ENCODE data around the gene ZNF212.

Gene ZNF212

DNA sequence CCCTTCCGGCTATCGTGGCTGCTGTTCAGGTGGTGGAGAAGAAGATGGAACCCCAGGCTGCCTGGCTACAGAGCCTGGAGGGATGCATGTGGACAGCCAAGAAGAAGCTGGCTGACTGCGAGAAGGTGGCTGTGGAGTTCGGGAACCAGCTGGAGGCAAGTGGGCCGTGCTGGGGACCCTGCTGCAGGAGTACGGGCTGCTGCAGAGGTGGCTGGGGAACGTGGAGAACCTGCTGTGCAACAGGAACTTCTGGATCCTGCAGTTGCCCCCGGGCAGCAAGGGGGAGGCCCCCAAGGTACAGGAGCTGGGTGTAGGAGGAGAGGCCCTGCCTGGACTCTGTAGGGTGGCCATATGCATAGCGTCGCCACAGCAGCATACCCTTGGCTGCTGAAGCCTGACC lies 48.2 kb downstream of the ZNF212 start:
- no peak for TF ChIP-seq CTCF (IDR thresholded peaks at IDR 0.05)

- TF ChIP-seq CTCF (IDR thresholded peaks at IDR 0.05): no peak
Observed at GRCh38 chr7:149289262-149289661, 49.8 kb downstream of the ZNF212 start.

DNA sequence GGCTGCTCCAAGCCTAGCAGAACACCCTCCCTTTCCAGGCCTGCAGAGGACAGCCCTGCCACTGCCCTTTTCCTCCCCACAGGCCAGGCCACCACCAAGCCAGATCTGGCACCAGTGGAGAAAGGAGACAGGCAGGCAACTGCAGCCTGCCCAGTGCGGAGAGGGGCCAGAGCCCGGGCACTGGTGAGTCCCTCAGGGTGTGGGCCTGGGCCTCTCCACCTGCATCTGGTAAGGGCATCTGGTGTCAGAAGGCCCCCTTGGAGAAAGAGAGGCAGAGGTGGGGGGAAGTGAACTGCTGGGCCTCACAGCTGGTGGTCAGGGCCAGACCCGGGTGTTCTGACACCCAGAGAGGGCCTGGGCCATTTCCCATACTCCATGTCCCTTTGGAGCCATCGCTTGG lies 50.4 kb downstream of the ZNF212 start:
- no peak for TF ChIP-seq CTCF (IDR thresholded peaks at IDR 0.05)

DNA sequence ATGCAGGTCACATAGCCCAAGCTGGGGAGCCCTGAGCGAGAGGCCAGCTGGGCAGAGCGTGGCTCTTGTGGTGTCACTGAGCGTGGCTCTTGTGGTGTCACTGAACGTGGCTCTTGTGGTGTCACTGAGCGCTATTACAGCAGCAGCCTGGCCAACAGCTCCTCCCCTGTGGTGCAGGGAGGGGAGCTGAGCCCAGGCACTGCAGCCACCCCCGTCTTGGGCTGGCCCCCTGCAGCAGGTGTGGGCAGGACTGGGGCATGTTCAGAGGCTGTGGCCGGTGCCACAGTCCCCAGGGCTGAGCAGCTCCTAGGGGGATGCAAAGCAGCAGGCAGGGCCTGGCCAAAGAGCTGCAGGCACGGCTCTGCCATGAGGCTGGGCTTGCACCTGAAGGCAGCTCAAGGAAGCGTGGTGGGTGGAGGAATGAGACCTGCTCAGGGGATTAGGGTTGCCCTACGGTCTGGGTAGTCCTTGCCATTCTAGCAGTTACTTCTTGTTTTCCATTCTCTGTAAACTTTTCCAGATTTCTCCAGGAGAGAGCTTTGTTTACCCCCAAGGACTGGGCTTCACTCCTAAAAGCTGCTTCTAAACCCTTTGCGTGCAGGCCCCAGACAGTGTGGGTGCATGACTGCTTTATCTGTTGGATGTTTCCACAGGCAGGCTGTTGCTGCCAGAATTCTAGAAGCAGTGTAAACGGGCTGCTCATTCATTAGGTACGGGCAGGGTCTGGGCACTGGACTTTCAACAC lies 51.8 kb downstream of the ZNF212 start:
- TF ChIP-seq CTCF (IDR thresholded peaks at IDR 0.05): no peak

DNA sequence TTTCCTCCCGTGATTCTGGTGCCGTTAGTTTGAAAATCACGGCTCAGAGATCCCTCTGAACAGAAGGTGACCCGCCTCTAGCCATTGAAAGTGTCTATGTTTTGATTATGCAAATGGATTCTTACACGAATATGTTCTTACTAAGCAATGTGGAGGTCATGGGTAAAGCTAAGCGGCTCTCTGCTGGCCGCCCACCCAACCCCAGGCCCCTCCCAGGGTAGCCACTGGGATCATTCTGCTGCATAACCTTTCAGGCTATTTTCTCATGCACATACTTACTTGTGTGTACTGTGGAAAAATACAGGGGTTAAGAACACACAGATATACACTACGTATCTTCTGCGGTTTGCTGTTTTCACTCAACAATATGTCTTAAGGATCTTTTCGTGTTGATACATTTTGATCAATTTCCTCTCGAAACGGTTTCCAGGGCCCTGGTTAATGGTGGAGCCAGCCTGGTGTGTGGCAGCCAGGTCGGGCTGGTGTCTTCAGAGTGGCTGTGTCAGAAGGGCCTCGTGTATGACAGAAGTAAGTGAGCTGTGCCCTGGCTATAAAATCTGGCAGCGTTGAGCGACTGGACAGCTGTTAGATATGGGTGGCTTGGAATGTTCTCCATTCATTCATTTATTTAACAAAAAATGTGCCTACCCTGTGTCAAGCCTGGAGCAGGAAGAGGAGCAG lies 52.5 kb downstream of the ZNF212 start:
- no peak for TF ChIP-seq CTCF (IDR thresholded peaks at IDR 0.05)

DNA sequence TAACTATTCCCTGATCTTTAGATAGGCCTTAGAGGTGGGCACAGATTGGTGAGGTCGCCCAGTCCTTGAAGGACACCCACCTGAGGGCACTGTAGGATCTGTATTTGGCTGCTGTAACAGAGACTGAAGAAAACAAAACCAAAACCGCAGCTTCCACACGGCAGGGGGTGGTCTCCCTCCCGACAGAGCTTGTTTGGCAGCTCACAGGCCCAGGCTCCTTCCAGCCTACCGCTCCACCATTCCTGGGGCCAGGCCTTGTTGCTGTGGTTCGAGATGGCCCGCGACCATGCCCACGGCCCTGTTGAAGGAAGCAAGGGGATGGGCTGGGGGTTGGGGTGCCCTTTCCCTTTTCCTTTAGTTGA lies 53.0 kb downstream of the ZNF212 start:
- no peak for TF ChIP-seq CTCF (IDR thresholded peaks at IDR 0.05)

- TF ChIP-seq CTCF (IDR thresholded peaks at IDR 0.05): no peak
Observed at GRCh38 chr7:149293338-149293737, 53.9 kb downstream of the ZNF212 start.

Measured in LNCAP (cell line).